SK-N-SH treated with all-trans-retinoic acid at 6 μM for 48 hours (cell line): ENCODE results near the gene GAK.

Experiments
- ATAC-seq: fragments of 200-7000 bp; cut with Tn5 transposase; 3 replicates; pipeline ENCODE4 v1.9.1; 2020; ENCODE audit warnings: mild to moderate bottlenecking, moderate library complexity
- ARNTL ChIP-seq: fragments of 450-650 bp; formaldehyde crosslinking; IDR thresholded peaks from 2 replicates; pipeline ENCODE4 v1.5.0; 2020; ENCODE audit warnings: low read depth, mild to moderate bottlenecking, moderate library complexity, borderline replicate concordance
- BACH2 ChIP-seq: fragments of 250-450 bp; sonication (Bioruptor Pico); IDR thresholded peaks from 2 replicates; pipeline ENCODE4 v1.9.0; 2021; ENCODE audit warnings: mild to moderate bottlenecking, borderline replicate concordance
- CSDC2 ChIP-seq: fragments of 250-450 bp; sonication (Bioruptor Pico); IDR thresholded peaks from 2 replicates; pipeline ENCODE4 v1.5.0; 2020; ENCODE audit warnings: mild to moderate bottlenecking, moderate library complexity
- ESRRG ChIP-seq: fragments of 250-450 bp; sonication (Bioruptor Pico); IDR thresholded peaks from 2 replicates; pipeline ENCODE4 v1.6.1; 2021; ENCODE audit warnings: mild to moderate bottlenecking
- GLIS3 ChIP-seq: fragments of 250-450 bp; sonication (Bioruptor Pico); IDR thresholded peaks from 2 replicates; pipeline ENCODE4 v1.5.0; 2020; ENCODE audit warnings: mild to moderate bottlenecking, moderate library complexity
- ISL1 ChIP-seq: fragments of 250-450 bp; sonication (Bioruptor Pico); IDR thresholded peaks from 2 replicates; pipeline ENCODE4 v2.1.2; 2022; ENCODE audit warnings: mild to moderate bottlenecking, moderate library complexity
- OSR1 ChIP-seq: fragments of 250-450 bp; sonication (Bioruptor Pico); IDR thresholded peaks from 2 replicates; pipeline ENCODE4 v1.8.0; 2022; ENCODE audit warnings: moderate library complexity, mild to moderate bottlenecking, inconsistent platforms
- PPARA ChIP-seq: fragments of 250-450 bp; sonication (Bioruptor Pico); IDR thresholded peaks from 2 replicates; pipeline ENCODE4 v1.5.0; 2020; ENCODE audit warnings: mild to moderate bottlenecking, borderline replicate concordance
- RARB ChIP-seq: fragments of 250-450 bp; sonication (Bioruptor Pico); IDR thresholded peaks from 2 replicates; pipeline ENCODE4 v1.8.0; 2021; ENCODE audit warnings: mild to moderate bottlenecking, moderate library complexity
- SNAI2 ChIP-seq: fragments of 250-450 bp; sonication (Bioruptor Pico); IDR thresholded peaks from 2 replicates; pipeline ENCODE4 v1.5.0; 2020; ENCODE audit warnings: mild to moderate bottlenecking, moderate library complexity
- TCF4 ChIP-seq: fragments of 250-450 bp; sonication (Bioruptor Pico); IDR thresholded peaks from 2 replicates; pipeline ENCODE4 v1.8.0; 2021; ENCODE audit warnings: mild to moderate bottlenecking, moderate library complexity, borderline replicate concordance
- ZC3H10 ChIP-seq: fragments of 250-450 bp; sonication (Bioruptor Pico); IDR thresholded peaks from 2 replicates; pipeline ENCODE4 v1.5.1; 2021; ENCODE audit warnings: mild to moderate bottlenecking, moderate library complexity
- ZFP3 ChIP-seq: fragments of 250-450 bp; sonication (Bioruptor Pico); IDR thresholded peaks from 2 replicates; pipeline ENCODE4 v1.5.0; 2020; ENCODE audit warnings: mild to moderate bottlenecking, moderate library complexity
- ZFP30 ChIP-seq: fragments of 450-650 bp; formaldehyde crosslinking; IDR thresholded peaks from 2 replicates; pipeline ENCODE4 v1.5.0; 2022; ENCODE audit warnings: mild to moderate bottlenecking, moderate library complexity
- ZNF565 ChIP-seq: fragments of 450-650 bp; formaldehyde crosslinking; conservative IDR thresholded peaks from 2 replicates; pipeline ENCODE4 v1.5.0; 2020; ENCODE audit warnings: low read depth, mild to moderate bottlenecking, moderate library complexity
- ZNF70 ChIP-seq: fragments of 450-650 bp; formaldehyde crosslinking; IDR thresholded peaks from 2 replicates; pipeline ENCODE4 v1.5.0; 2020; ENCODE audit warnings: mild to moderate bottlenecking, moderate library complexity
- ZNF8 ChIP-seq: fragments of 450-650 bp; formaldehyde crosslinking; IDR thresholded peaks from 2 replicates; pipeline ENCODE4 v1.5.0; 2020; ENCODE audit warnings: mild to moderate bottlenecking, moderate library complexity
- TF ChIP-seq, protein P1 (sequence below): fragments of 250-450 bp; sonication (Bioruptor Pico); IDR thresholded peaks from 2 replicates; pipeline ENCODE4 v1.5.0; 2020; ENCODE audit warnings: mild to moderate bottlenecking, moderate library complexity
- TF ChIP-seq, protein P2 (sequence below): fragments of 250-450 bp; sonication (Bioruptor Pico); IDR thresholded peaks from 2 replicates; pipeline ENCODE4 v1.5.1; 2020; ENCODE audit warnings: low read depth, mild to moderate bottlenecking, moderate library complexity
- TF ChIP-seq, protein P3 (sequence below): fragments of 250-450 bp; sonication (Bioruptor Pico); IDR thresholded peaks from 2 replicates; pipeline ENCODE4 v1.8.0; 2021; ENCODE audit warnings: low read depth, mild to moderate bottlenecking, moderate library complexity, borderline replicate concordance
- TF ChIP-seq, protein P4 (sequence below): fragments of 250-450 bp; sonication (Bioruptor Pico); IDR thresholded peaks from 2 replicates; pipeline ENCODE4 v1.8.0; 2020; ENCODE audit warnings: mild to moderate bottlenecking, moderate library complexity, borderline replicate concordance

The GAK gene

DNA sequence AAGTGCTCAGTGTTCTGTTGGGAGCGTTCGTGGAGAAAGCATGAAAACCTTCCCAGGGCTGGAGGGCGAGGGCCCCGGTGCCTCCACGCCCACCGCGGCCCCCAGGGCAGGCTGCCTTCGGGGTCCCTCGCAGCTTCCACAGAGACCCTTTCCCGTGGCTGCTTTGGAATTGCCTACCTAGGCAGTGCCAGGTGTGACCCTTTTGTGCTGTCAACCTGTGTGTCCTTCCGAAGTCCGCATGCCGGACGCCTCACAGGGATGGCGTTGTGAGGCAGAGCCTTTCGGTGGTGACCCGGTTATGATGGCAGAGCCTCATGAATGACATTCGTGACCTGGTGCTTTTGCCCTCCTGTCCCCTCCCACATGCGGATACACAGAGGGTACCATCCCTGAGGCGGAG is 17.5 kb upstream of the GAK start:
- ATAC-seq: no peak
- TF ChIP-seq ZNF565 (no peak), ESRRG (CRISPR knock-in tag) (no peak), TCF4 (no peak), ZFP30 (no peak), BACH2 (CRISPR knock-in tag) (no peak), OSR1 (CRISPR knock-in tag) (no peak), ZNF70 (CRISPR knock-in tag) (no peak), ISL1 (CRISPR knock-in tag) (no peak), PPARA (CRISPR knock-in tag) (no peak), ZC3H10 (CRISPR knock-in tag) (no peak), ZNF8 (no peak), CSDC2 (CRISPR knock-in tag) (no peak), ARNTL (CRISPR knock-in tag) (no peak), RARB (CRISPR knock-in tag) (no peak), ZFP3 (CRISPR knock-in tag) (no peak), GLIS3 (CRISPR knock-in tag) (no peak)
- TF ChIP-seq, protein P1, sequence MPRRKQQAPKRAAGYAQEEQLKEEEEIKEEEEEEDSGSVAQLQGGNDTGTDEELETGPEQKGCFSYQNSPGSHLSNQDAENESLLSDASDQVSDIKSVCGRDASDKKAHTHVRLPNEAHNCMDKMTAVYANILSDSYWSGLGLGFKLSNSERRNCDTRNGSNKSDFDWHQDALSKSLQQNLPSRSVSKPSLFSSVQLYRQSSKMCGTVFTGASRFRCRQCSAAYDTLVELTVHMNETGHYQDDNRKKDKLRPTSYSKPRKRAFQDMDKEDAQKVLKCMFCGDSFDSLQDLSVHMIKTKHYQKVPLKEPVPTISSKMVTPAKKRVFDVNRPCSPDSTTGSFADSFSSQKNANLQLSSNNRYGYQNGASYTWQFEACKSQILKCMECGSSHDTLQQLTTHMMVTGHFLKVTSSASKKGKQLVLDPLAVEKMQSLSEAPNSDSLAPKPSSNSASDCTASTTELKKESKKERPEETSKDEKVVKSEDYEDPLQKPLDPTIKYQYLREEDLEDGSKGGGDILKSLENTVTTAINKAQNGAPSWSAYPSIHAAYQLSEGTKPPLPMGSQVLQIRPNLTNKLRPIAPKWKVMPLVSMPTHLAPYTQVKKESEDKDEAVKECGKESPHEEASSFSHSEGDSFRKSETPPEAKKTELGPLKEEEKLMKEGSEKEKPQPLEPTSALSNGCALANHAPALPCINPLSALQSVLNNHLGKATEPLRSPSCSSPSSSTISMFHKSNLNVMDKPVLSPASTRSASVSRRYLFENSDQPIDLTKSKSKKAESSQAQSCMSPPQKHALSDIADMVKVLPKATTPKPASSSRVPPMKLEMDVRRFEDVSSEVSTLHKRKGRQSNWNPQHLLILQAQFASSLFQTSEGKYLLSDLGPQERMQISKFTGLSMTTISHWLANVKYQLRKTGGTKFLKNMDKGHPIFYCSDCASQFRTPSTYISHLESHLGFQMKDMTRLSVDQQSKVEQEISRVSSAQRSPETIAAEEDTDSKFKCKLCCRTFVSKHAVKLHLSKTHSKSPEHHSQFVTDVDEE: no peak
- TF ChIP-seq, protein P2, sequence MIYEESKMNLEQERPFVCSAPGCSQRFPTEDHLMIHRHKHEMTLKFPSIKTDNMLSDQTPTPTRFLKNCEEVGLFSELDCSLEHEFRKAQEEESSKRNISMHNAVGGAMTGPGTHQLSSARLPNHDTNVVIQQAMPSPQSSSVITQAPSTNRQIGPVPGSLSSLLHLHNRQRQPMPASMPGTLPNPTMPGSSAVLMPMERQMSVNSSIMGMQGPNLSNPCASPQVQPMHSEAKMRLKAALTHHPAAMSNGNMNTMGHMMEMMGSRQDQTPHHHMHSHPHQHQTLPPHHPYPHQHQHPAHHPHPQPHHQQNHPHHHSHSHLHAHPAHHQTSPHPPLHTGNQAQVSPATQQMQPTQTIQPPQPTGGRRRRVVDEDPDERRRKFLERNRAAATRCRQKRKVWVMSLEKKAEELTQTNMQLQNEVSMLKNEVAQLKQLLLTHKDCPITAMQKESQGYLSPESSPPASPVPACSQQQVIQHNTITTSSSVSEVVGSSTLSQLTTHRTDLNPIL (CRISPR knock-in tag): no peak

DNA sequence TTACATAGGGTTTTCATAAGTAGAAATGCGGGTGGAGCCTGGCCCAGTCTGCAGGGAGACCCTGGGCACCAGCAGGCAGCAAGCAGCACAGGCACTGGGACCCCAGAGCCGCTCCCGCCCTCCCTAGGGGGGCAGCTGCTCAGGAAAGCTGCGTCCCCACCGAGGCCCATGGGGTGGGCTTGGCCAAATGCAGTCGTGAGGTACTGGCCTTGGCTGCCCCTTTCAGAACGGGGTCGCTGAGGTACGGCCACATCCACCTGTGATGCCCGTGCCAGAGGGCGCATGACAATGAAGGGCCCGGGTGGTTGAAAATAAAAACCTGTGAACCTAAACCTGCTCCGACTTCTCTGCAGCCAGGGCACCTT is 16.8 kb upstream of the GAK start:
- TF ChIP-seq TCF4: no peak
- TF ChIP-seq ISL1 (CRISPR knock-in tag): no peak
- TF ChIP-seq ZNF8: no peak
- no peak for TF ChIP-seq PPARA (CRISPR knock-in tag)
- TF ChIP-seq, protein P3, sequence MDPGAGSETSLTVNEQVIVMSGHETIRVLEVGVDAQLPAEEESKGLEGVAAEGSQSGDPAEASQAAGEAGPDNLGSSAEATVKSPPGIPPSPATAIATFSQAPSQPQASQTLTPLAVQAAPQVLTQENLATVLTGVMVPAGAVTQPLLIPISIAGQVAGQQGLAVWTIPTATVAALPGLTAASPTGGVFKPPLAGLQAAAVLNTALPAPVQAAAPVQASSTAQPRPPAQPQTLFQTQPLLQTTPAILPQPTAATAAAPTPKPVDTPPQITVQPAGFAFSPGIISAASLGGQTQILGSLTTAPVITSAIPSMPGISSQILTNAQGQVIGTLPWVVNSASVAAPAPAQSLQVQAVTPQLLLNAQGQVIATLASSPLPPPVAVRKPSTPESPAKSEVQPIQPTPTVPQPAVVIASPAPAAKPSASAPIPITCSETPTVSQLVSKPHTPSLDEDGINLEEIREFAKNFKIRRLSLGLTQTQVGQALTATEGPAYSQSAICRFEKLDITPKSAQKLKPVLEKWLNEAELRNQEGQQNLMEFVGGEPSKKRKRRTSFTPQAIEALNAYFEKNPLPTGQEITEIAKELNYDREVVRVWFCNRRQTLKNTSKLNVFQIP (CRISPR knock-in tag): no peak
- TF ChIP-seq, all 23 proteins: peak for 0
- no peak for ATAC-seq

DNA sequence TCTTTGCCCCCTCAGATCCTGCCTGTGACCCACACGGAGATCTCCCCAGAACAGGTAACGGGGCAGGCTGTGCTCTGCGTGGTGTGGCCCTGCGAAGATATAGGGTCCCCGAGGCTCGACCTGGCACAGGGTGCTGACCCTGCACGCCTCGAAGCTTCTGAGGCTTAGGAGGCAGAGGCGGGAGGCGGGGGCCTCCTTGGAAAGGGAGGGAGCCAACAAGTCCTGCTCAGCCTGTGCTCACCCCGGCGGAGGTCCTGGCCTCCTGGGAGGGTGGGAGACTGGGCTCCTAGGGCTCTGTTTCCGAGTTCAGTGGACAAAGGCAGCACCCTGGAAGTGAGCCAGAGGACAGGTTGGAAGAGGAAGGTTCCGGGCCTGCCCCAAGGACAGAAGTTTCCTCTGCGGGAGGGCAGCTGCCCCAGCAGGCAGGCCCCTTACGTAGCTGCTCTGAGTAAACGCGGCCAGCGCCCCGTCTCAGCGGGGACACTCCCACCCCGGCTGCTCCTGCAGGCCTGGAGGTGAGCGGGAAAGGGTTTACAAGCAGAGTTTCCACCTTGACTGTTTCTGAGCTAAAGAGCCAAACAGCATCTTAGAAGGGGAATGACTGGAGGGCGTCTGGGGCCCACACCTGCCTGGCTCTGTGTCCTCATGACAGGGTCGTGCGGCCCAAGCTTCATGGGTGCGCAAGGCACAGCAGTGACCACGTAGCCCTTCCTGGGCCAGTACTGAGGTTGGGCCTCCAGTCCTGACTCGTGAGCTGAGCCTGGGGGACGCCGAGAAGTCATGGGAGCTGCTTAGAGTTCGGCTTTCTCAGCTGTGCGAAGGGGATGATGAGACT is 16.2 kb upstream of the GAK start:
- no peak for ATAC-seq

More for the DNA sequence above, 16.2 kb upstream of the GAK start:
- TF ChIP-seq SNAI2 (CRISPR knock-in tag) (no peak), BACH2 (CRISPR knock-in tag) (no peak)
- TF ChIP-seq, protein P1: no peak
- TF ChIP-seq, protein P4, sequence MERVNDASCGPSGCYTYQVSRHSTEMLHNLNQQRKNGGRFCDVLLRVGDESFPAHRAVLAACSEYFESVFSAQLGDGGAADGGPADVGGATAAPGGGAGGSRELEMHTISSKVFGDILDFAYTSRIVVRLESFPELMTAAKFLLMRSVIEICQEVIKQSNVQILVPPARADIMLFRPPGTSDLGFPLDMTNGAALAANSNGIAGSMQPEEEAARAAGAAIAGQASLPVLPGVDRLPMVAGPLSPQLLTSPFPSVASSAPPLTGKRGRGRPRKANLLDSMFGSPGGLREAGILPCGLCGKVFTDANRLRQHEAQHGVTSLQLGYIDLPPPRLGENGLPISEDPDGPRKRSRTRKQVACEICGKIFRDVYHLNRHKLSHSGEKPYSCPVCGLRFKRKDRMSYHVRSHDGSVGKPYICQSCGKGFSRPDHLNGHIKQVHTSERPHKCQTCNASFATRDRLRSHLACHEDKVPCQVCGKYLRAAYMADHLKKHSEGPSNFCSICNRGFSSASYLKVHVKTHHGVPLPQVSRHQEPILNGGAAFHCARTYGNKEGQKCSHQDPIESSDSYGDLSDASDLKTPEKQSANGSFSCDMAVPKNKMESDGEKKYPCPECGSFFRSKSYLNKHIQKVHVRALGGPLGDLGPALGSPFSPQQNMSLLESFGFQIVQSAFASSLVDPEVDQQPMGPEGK (CRISPR knock-in tag): no peak
- TF ChIP-seq, protein P3 (CRISPR knock-in tag): no peak
- TF ChIP-seq, all 23 proteins: peak for 0
